ENCODE measurements around the gene PRKACB. TPM values are rescaled to one million over a fixed set of nuclear protein-coding genes. Genes with fewer than 3 reads are reported as not detected.

PRKACB gene
- total RNA-seq, 4 donors from 2014 or later: 4.4 to 12.3 (median 5.7) TPM

- DNase-seq (ENCODE audit: low spot score in 2 of 2): no peak
- H3K4me3 ChIP-seq (ENCODE audit: low read depth, poor library complexity, severe bottlenecking): no peak overlapping the region
- TF ChIP-seq CTCF (IDR thresholded peaks at IDR 0.05): no peak
- TF ChIP-seq POLR2A (IDR thresholded peaks at IDR 0.05): no peak
- 94% methylated on average over 2 of the region's 2 CpGs for WGBS, 2 donors
- intact Hi-C loops (cut with DNase I; ENCODE audit: low total_unique reads): no loop called here
Observed at GRCh38 chr1:84107955-84108354, 36.1 kb upstream of the PRKACB start.

DNA sequence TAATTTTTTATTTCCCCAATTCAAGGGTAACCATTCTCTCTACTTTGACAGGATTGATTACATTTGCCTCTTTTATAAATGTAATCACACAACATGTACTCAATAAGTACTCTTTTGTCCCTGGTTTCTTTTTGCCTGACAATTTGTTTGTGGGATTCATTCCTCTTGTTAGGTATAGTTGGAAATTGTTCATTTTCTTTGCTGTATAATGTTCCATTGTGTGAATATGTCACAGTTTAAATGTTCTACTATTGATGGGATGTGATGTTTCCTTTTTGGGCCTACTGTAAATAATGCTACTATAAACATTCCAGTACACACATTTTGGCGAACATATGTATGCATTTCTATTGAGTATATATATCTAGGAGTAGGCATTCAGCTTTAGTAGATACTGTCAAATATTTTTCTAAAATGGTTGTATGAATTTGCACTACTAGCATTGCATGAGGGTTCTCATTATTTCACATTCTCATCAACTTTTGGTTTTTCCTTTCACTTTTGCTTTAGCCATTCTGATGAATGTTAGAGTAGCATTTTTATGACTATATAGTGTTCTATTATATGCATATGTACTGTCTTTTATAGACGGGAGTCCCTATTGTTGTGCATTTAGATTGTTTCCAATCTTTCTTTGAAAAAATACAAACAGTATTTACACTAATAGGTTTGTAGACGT is 35.0 kb upstream of the PRKACB start:
- 95 to 96% methylated on average over 3 of the region's 3 CpGs for WGBS, 2 donors
- TF ChIP-seq CTCF (IDR thresholded peaks at IDR 0.05) (no peak), POLR2A (IDR thresholded peaks at IDR 0.05) (no peak)
- DNase-seq (ENCODE audit: low spot score in 2 of 2): no peak

GRCh38 chr1:84110629-84111028 is 33.4 kb upstream of the PRKACB start:
- no peak for DNase-seq (ENCODE audit: low spot score in 2 of 2)
- 90 to 91% methylated on average over 1 of the region's 1 CpG for WGBS, 2 donors
- intact Hi-C loops (cut with DNase I; ENCODE audit: low total_unique reads): no loop called here
- H3K4me3 ChIP-seq (ENCODE audit: low read depth, poor library complexity, severe bottlenecking): no peak overlapping the region
- no peak for TF ChIP-seq CTCF (IDR thresholded peaks at IDR 0.05)
- TF ChIP-seq POLR2A (IDR thresholded peaks at IDR 0.05): no peak

More for the DNA sequence above, 35.0 kb upstream of the PRKACB start:
- intact Hi-C loops (cut with DNase I; ENCODE audit: low total_unique reads): no loop called here
- H3K4me3 ChIP-seq (ENCODE audit: low read depth, poor library complexity, severe bottlenecking): no peak overlapping the region

DNA sequence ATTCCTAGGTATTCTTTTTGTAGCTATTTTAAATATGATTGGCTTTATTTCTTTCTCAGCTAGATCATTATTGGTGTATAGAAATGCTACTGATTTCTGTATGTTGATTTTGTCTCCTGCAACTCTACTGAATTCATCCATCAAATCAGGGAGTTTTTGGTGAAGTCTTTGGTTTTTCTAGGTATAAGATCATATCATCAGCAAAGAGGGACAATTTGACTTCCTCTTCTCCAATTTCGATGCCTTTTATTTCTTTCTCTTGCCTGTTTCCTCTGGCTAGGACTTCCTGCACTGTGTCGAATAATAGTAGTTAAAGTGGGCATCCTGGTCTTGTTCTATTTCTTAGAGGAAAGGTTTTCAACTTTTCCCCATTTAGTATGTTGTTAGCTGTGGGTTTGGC is 27.5 kb upstream of the PRKACB start:
- no peak overlapping the region for H3K4me3 ChIP-seq (ENCODE audit: low read depth, poor library complexity, severe bottlenecking)
- intact Hi-C loops (cut with DNase I; ENCODE audit: low total_unique reads): no loop called here
- TF ChIP-seq CTCF (IDR thresholded peaks at IDR 0.05): no peak
- TF ChIP-seq POLR2A (IDR thresholded peaks at IDR 0.05): no peak
- DNase-seq (ENCODE audit: low spot score in 2 of 2): no peak
- 70 to 72% methylated on average over 2 of the region's 2 CpGs for whole genome bisulfite sequencing, 2 donors

DNA sequence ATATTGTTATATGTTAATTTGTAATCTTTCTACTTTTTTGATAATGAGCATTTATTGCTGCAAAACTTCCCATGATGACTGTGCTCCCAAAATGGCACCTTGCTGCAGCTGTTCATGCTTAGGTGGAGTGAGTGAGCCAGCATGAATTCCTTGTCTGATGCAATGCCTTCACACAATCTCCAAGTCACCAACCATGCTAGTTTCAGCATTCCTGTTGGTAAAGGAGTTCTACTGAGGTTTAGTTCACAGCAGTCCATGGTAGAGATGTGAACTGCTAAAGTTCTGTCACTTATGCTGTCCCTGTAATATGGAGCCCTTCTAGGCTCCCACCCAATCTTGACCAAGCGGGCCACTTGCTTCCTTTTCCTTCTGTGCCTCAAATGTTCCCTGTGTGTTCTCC is 26.2 kb upstream of the PRKACB start:
- TF ChIP-seq POLR2A (IDR thresholded peaks at IDR 0.05): no peak
- TF ChIP-seq CTCF (IDR thresholded peaks at IDR 0.05): no peak
- intact Hi-C loops (cut with DNase I; ENCODE audit: low total_unique reads): no loop called here
- WGBS, 2 donors: 100% methylated on average over 1 of the region's 1 CpG
- no peak for DNase-seq (ENCODE audit: low spot score in 2 of 2)
- H3K4me3 ChIP-seq (ENCODE audit: low read depth, poor library complexity, severe bottlenecking): no peak overlapping the region

- 80 to 86% methylated on average over 1 of the region's 1 CpG for WGBS, 2 donors
- TF ChIP-seq POLR2A (IDR thresholded peaks at IDR 0.05) (no peak), CTCF (IDR thresholded peaks at IDR 0.05) (no peak)
- DNase-seq (ENCODE audit: low spot score in 2 of 2): no peak
- intact Hi-C loops (cut with DNase I; ENCODE audit: low total_unique reads): no loop called here
- H3K4me3 ChIP-seq (ENCODE audit: low read depth, poor library complexity, severe bottlenecking): no peak overlapping the region
Observed at GRCh38 chr1:84121360-84121759, 22.7 kb upstream of the PRKACB start.

Measured in lower leg skin (tissue), 4 donors.